ENCODE measurements around the gene POLK. TPM values are rescaled to one million over a fixed set of nuclear protein-coding genes. Genes with fewer than 3 reads are reported as not detected.

POLK gene
- total RNA-seq, 1 experiment from 2014 or later: 30.2 TPM

GRCh38 chr5:75640826-75641225, 129.1 kb downstream of the POLK start:
- no peaks in the 10 kb centered on the region for H3K9me3 Mint-ChIP-seq (ENCODE audit: unreplicated experiment)
- no peak overlapping the region for H3K27ac Mint-ChIP-seq (ENCODE audit: low read depth, unreplicated experiment)
- no TSS peak for BruUV-seq (replicated peaks)
- no peak for DNase-seq (ENCODE audit: unreplicated experiment)
- H3K36me3 Mint-ChIP-seq (ENCODE audit: insufficient read depth, unreplicated experiment): no peaks in the 10 kb centered on the region
- ChIA-PET CTCF (no interaction called here), POLR2A (no interaction called here)
- no peak overlapping the region for H3K4me3 Mint-ChIP-seq (ENCODE audit: unreplicated experiment)
- intact Hi-C loops (cut with micrococcal nuclease): no loop called here
- H3K27me3 Mint-ChIP-seq (ENCODE audit: insufficient read depth, unreplicated experiment): no peaks in the 10 kb centered on the region
- TF ChIP-seq, protein P1, sequence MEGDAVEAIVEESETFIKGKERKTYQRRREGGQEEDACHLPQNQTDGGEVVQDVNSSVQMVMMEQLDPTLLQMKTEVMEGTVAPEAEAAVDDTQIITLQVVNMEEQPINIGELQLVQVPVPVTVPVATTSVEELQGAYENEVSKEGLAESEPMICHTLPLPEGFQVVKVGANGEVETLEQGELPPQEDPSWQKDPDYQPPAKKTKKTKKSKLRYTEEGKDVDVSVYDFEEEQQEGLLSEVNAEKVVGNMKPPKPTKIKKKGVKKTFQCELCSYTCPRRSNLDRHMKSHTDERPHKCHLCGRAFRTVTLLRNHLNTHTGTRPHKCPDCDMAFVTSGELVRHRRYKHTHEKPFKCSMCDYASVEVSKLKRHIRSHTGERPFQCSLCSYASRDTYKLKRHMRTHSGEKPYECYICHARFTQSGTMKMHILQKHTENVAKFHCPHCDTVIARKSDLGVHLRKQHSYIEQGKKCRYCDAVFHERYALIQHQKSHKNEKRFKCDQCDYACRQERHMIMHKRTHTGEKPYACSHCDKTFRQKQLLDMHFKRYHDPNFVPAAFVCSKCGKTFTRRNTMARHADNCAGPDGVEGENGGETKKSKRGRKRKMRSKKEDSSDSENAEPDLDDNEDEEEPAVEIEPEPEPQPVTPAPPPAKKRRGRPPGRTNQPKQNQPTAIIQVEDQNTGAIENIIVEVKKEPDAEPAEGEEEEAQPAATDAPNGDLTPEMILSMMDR (IDR thresholded peaks at IDR 0.05; ENCODE audit: unreplicated experiment): no peak
- no peaks in the 10 kb centered on the region for H3K4me1 Mint-ChIP-seq (ENCODE audit: insufficient read depth, unreplicated experiment)

- DNase-seq (ENCODE audit: unreplicated experiment): no peak
- TF ChIP-seq, protein P1 (IDR thresholded peaks at IDR 0.05; ENCODE audit: unreplicated experiment): no peak
- Mint-ChIP-seq H3K36me3 (ENCODE audit: insufficient read depth, unreplicated experiment) (peaks cover 5% of the 10 kb centered on the region), H3K9me3 (ENCODE audit: unreplicated experiment) (no peaks in the 10 kb centered on the region), H3K27me3 (ENCODE audit: insufficient read depth, unreplicated experiment) (no peaks in the 10 kb centered on the region), H3K4me3 (ENCODE audit: unreplicated experiment) (no peak overlapping the region), H3K27ac (ENCODE audit: low read depth, unreplicated experiment) (no peak overlapping the region), H3K4me1 (ENCODE audit: insufficient read depth, unreplicated experiment) (no peaks in the 10 kb centered on the region)
- CTCF ChIA-PET: no interaction called here
- BruUV-seq (replicated peaks): no TSS peak
- POLR2A ChIA-PET: no interaction called here
- intact Hi-C loops (cut with micrococcal nuclease): no loop called here
Measured at GRCh38 chr5:75648712-75649111, 137.0 kb downstream of the POLK start.

Other genes with a start within 250 kb of the POLK start
- 47.7 and 59.9 TPM in 2 replicates for gene HMGCR, start 174.7 kb upstream of the POLK start, total RNA-seq (2022)
- 19.6 and 21.7 TPM in 2 replicates for gene CERT1, start 262 bp upstream of the POLK start, total RNA-seq (2022)
- 0.68 and 1.2 TPM in 2 replicates for gene ANKDD1B, start 99.6 kb downstream of the POLK start, total RNA-seq (2022)
- gene POC5, start 205.5 kb downstream of the POLK start, total RNA-seq (2022): 14.3 and 17.4 TPM in 2 replicates